Measurements from ENCODE around the gene SHANK3. TPM values are rescaled to one million over a fixed set of nuclear protein-coding genes. Genes with fewer than 3 reads are reported as not detected.

SHANK3 gene
- total and polyA plus RNA-seq, 2 experiments from 2014 or later, result 0.52 to 4.9 TPM

DNA sequence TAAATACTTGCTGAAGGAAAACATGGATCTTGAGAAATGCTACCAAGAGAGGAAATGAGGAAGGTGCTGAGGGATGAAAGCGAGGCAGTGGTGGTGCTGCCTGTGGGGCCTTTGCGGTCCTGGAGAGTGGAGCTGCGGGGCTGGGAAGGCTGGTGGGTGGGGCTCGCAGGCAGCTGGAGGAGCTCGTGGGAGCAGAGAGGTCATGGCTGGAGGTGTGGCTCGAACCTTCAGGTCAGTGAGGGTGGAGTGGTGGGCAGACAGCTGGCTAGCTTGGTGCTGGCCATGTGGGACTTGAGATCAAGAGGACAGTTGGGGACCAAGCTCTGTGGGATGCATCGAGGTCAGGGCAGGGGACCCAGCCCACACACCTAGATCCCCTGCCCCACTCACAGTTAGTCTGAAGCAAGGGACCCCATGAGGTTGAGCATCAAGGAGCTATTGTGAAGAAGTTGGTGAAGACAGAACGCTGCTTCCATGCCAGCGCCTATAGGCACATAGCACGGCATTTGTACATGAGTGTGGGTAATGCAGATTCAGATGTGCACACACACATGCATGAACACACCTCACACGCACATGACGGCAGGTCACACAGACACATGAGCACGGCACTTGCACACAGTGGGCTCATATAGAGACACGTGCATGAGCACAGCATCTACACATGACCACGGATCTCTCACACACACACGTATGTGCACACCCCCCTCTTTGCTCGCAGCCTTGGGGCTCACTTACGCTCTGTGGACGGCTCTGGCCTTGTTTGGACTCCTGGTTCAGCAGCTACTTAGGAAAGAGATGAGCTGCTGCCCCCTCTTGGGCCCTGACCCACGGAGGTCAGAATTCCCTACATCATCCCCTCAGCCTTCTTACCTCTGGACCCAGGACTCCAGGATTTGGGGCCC is 30.4 kb downstream of the SHANK3 start (continued):
- no peak for TF ChIP-seq POLR2AphosphoS5 (IDR thresholded peaks at IDR 0.05; ENCODE audit: low read depth)
- TF ChIP-seq CREB1 (CRISPR knock-in tag; IDR thresholded peaks at IDR 0.05; ENCODE audit: low read depth), result no peak
- TF ChIP-seq JUNB (IDR thresholded peaks at IDR 0.05; ENCODE audit: unreplicated experiment), result no peak
- TF ChIP-seq EZH2 (IDR thresholded peaks at IDR 0.05; ENCODE audit: low read depth, unreplicated experiment), result no peak

DNA sequence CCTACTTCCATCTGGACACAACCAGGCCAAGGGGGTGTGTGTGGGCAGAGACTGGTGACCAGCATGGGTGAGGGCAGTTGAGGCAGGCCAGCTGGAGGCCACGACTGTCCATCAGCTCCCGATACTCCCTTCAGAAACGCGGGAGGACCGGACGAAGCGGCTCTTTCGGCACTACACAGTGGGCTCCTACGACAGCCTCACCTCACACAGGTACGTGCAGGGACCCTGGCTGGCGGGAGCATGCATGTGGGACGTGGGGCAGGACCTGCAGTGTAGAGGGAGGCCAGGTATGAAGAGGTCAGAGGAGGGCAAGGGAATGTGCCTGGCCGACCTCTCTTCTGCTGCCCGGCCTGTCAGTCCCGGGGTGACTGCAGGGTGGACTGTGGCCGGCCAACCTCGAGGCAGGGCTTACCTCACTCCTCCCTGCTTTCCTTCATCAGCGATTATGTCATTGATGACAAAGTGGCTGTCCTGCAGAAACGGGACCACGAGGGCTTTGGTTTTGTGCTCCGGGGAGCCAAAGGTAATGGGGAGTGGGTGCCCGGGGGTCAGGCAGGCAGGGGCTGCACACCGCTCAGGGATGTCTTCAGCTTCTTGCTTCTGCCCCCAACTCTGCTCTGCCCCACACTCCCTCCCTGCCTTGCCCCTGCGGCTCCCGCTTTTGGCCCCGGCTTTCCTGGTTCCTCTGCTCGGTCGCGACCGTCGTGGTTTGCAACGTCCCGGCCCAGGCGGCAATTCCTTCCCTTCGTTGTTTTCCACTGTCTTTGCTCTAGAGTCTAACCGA is 31.3 kb downstream of the SHANK3 start:
- H3F3A ChIP-seq (replicated peaks; ENCODE audit: low read depth), result no peaks in the 10 kb centered on the region
- H2AFZ ChIP-seq, result no peak overlapping the region
- no peaks in the 10 kb centered on the region for H3K9me2 ChIP-seq (ENCODE audit: insufficient read depth)
- H4K20me1 ChIP-seq (replicated peaks; ENCODE audit: insufficient read depth), result no peaks in the 10 kb centered on the region
- Mint-ChIP-seq H3K4me1 (peaks cover 5% of the 10 kb centered on the region; the same call in 2 of the 3 replicates), H3K9me3 (no peaks in the 10 kb centered on the region), H3K27ac (no peak overlapping the region), H3K36me3 (ENCODE audit: low read depth) (no peaks in the 10 kb centered on the region; the same call in 2 of the 3 replicates), H3K4me3 (no peak overlapping the region; the same call in 2 of the 3 replicates), H3K27me3 (ENCODE audit: insufficient read depth, low read depth, poor library complexity) (peaks cover 13% of the 10 kb centered on the region)
- H3K4me3 ChIP-seq, result no peak overlapping the region
- peaks cover 3% of the 10 kb centered on the region for H3K27me3 ChIP-seq (ENCODE audit: insufficient read depth)
- no peak overlapping the region for H3K27ac ChIP-seq (ENCODE audit: low read depth)
- no peaks in the 10 kb centered on the region for H3K4me1 ChIP-seq (ENCODE audit: insufficient read depth)
- ATAC-seq (no peak), DNase-seq (ENCODE audit: low spot score) (no peak)
- H3K36me3 ChIP-seq (ENCODE audit: insufficient read depth), result no peaks in the 10 kb centered on the region
- no peaks in the 10 kb centered on the region for H3K79me2 ChIP-seq (replicated peaks; ENCODE audit: insufficient read depth)
- no peak overlapping the region for H3K4me2 ChIP-seq
- no peak for TF ChIP-seq EZH2 (IDR thresholded peaks at IDR 0.05; ENCODE audit: low read depth, unreplicated experiment)
- TF ChIP-seq, protein P1, sequence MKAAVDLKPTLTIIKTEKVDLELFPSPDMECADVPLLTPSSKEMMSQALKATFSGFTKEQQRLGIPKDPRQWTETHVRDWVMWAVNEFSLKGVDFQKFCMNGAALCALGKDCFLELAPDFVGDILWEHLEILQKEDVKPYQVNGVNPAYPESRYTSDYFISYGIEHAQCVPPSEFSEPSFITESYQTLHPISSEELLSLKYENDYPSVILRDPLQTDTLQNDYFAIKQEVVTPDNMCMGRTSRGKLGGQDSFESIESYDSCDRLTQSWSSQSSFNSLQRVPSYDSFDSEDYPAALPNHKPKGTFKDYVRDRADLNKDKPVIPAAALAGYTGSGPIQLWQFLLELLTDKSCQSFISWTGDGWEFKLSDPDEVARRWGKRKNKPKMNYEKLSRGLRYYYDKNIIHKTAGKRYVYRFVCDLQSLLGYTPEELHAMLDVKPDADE (IDR thresholded peaks at IDR 0.05), result no peak
- no peak for TF ChIP-seq EZH2phosphoT487 (IDR thresholded peaks at IDR 0.05; ENCODE audit: unreplicated experiment)
- no peak for TF ChIP-seq ZNF114 (CRISPR knock-in tag; IDR thresholded peaks at IDR 0.05)
- TF ChIP-seq NANOG (IDR thresholded peaks at IDR 0.05; ENCODE audit: borderline replicate concordance), result no peak
- TF ChIP-seq, protein P2, sequence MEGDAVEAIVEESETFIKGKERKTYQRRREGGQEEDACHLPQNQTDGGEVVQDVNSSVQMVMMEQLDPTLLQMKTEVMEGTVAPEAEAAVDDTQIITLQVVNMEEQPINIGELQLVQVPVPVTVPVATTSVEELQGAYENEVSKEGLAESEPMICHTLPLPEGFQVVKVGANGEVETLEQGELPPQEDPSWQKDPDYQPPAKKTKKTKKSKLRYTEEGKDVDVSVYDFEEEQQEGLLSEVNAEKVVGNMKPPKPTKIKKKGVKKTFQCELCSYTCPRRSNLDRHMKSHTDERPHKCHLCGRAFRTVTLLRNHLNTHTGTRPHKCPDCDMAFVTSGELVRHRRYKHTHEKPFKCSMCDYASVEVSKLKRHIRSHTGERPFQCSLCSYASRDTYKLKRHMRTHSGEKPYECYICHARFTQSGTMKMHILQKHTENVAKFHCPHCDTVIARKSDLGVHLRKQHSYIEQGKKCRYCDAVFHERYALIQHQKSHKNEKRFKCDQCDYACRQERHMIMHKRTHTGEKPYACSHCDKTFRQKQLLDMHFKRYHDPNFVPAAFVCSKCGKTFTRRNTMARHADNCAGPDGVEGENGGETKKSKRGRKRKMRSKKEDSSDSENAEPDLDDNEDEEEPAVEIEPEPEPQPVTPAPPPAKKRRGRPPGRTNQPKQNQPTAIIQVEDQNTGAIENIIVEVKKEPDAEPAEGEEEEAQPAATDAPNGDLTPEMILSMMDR (conservative IDR thresholded peaks at IDR 0.05; ENCODE audit: low read depth in 2 of 2), result no peak
- TF ChIP-seq, protein P3, sequence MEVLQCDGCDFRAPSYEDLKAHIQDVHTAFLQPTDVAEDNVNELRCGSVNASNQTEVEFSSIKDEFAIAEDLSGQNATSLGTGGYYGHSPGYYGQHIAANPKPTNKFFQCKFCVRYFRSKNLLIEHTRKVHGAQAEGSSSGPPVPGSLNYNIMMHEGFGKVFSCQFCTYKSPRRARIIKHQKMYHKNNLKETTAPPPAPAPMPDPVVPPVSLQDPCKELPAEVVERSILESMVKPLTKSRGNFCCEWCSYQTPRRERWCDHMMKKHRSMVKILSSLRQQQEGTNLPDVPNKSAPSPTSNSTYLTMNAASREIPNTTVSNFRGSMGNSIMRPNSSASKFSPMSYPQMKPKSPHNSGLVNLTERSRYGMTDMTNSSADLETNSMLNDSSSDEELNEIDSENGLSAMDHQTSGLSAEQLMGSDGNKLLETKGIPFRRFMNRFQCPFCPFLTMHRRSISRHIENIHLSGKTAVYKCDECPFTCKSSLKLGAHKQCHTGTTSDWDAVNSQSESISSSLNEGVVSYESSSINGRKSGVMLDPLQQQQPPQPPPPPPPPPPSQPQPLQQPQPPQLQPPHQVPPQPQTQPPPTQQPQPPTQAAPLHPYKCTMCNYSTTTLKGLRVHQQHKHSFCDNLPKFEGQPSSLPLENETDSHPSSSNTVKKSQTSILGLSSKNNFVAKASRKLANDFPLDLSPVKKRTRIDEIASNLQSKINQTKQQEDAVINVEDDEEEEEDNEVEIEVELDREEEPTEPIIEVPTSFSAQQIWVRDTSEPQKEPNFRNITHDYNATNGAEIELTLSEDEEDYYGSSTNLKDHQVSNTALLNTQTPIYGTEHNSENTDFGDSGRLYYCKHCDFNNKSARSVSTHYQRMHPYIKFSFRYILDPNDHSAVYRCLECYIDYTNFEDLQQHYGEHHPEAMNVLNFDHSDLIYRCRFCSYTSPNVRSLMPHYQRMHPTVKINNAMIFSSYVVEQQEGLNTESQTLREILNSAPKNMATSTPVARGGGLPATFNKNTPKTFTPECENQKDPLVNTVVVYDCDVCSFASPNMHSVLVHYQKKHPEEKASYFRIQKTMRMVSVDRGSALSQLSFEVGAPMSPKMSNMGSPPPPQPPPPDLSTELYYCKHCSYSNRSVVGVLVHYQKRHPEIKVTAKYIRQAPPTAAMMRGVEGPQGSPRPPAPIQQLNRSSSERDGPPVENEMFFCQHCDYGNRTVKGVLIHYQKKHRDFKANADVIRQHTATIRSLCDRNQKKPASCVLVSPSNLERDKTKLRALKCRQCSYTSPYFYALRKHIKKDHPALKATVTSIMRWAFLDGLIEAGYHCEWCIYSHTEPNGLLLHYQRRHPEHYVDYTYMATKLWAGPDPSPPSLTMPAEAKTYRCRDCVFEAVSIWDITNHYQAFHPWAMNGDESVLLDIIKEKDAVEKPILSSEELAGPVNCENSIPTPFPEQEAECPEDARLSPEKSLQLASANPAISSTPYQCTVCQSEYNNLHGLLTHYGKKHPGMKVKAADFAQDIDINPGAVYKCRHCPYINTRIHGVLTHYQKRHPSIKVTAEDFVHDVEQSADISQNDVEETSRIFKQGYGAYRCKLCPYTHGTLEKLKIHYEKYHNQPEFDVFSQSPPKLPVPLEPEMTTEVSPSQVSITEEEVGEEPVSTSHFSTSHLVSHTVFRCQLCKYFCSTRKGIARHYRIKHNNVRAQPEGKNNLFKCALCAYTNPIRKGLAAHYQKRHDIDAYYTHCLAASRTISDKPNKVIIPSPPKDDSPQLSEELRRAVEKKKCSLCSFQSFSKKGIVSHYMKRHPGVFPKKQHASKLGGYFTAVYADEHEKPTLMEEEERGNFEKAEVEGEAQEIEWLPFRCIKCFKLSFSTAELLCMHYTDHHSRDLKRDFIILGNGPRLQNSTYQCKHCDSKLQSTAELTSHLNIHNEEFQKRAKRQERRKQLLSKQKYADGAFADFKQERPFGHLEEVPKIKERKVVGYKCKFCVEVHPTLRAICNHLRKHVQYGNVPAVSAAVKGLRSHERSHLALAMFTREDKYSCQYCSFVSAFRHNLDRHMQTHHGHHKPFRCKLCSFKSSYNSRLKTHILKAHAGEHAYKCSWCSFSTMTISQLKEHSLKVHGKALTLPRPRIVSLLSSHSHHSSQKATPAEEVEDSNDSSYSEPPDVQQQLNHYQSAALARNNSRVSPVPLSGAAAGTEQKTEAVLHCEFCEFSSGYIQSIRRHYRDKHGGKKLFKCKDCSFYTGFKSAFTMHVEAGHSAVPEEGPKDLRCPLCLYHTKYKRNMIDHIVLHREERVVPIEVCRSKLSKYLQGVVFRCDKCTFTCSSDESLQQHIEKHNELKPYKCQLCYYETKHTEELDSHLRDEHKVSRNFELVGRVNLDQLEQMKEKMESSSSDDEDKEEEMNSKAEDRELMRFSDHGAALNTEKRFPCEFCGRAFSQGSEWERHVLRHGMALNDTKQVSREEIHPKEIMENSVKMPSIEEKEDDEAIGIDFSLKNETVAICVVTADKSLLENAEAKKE (CRISPR knock-in tag; IDR thresholded peaks at IDR 0.05), result no peak
- no peak for TF ChIP-seq POLR2AphosphoS5 (IDR thresholded peaks at IDR 0.05; ENCODE audit: low read depth)
- no peak for TF ChIP-seq JUNB (IDR thresholded peaks at IDR 0.05; ENCODE audit: unreplicated experiment)
